Lower leg skin (tissue), 4 donors: Measurements from ENCODE around the gene PXYLP1. TPM values are rescaled to one million over a fixed set of nuclear protein-coding genes. Genes with fewer than 3 reads are reported as not detected.

Experiments used
- DNase-seq, 2 donors: peaks; one replicate each; pipeline ENCODE4 v3.0.0-alpha.2; 2019; ENCODE audit warnings: low spot score in 2 of 2
- H3K4me3 ChIP-seq: fragments of 200-600 bp; sonication (generic); 2 replicates; pipeline ENCODE4 v1.5.1; 2017; ENCODE audit warnings: mild to moderate bottlenecking, low read depth; ENCODE audit not compliant: poor library complexity, severe bottlenecking
- POLR2A ChIP-seq, 2 donors: fragments of 450-650 bp; IDR thresholded peaks; one replicate each; pipeline ENCODE4 v1.6.1; 2016 to 2017; ENCODE audit warnings: antibody characterized with exemption in 2 of 2, mild to moderate bottlenecking in 1 of 2, moderate library complexity in 1 of 2
- WGBS, 2 donors: methylation state at CpG; one replicate each; pipeline ENCODE4 v1.1.5; 2018; 5-methylcytosine and 5-hydroxymethylcytosine counted together
- intact Hi-C: fragments of 100-400 bp; cut with DNase I; formaldehyde crosslinking; loops from one replicate; pipeline ENCODE4 v1.15.0; 2023; ENCODE audit warnings: low total_unique reads
- total RNA-seq, 4 donors: library from RNA; depleted of rRNA; stranded (reverse); fragments of >200 nt; gene quantifications; one replicate each; pipeline ENCODE4 v1.1.0, GENCODE V29; 2016
- TF ChIP-seq, protein P1 (sequence below), 3 donors: fragments of 450-650 bp; IDR thresholded peaks; one replicate each; pipeline ENCODE4 v1.5.1; 2016; ENCODE audit warnings: antibody characterized with exemption in 3 of 3, mild to moderate bottlenecking in 3 of 3, moderate library complexity in 2 of 3

PXYLP1 gene
- total RNA-seq, 4 donors from 2014 or later, result 8.8 to 14.5 (median 10.2) TPM

GRCh38 chr3:141279077-141279967, 47.7 kb downstream of the PXYLP1 start:
- intact Hi-C loops, result loop anchor here (2.0 kb wide), 1 partner anchor 47 kb away; no protein-coding TSS in a partner anchor
- no peak for DNase-seq
- H3K4me3 ChIP-seq, result no peak overlapping the region
- no peak for TF ChIP-seq POLR2A (IDR thresholded peaks at IDR 0.05)
- TF ChIP-seq, protein P1, sequence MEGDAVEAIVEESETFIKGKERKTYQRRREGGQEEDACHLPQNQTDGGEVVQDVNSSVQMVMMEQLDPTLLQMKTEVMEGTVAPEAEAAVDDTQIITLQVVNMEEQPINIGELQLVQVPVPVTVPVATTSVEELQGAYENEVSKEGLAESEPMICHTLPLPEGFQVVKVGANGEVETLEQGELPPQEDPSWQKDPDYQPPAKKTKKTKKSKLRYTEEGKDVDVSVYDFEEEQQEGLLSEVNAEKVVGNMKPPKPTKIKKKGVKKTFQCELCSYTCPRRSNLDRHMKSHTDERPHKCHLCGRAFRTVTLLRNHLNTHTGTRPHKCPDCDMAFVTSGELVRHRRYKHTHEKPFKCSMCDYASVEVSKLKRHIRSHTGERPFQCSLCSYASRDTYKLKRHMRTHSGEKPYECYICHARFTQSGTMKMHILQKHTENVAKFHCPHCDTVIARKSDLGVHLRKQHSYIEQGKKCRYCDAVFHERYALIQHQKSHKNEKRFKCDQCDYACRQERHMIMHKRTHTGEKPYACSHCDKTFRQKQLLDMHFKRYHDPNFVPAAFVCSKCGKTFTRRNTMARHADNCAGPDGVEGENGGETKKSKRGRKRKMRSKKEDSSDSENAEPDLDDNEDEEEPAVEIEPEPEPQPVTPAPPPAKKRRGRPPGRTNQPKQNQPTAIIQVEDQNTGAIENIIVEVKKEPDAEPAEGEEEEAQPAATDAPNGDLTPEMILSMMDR (IDR thresholded peaks at IDR 0.05), result no peak
- WGBS, 2 donors, result 46 to 61% methylated on average over 16 of the region's 16 CpGs

GRCh38 chr3:141280086-141280485, 48.5 kb downstream of the PXYLP1 start:
- TF ChIP-seq, protein P1 (IDR thresholded peaks at IDR 0.05), result no peak
- TF ChIP-seq POLR2A (IDR thresholded peaks at IDR 0.05), result no peak
- DNase-seq, result no peak
- H3K4me3 ChIP-seq, result no peak overlapping the region
- intact Hi-C loops, result no loop called here
- WGBS, 2 donors, result 66 to 73% methylated on average over 5 of the region's 5 CpGs

- no peak for TF ChIP-seq POLR2A (IDR thresholded peaks at IDR 0.05)
- TF ChIP-seq, protein P1 (IDR thresholded peaks at IDR 0.05), result no peak
- no peak overlapping the region for H3K4me3 ChIP-seq
- no peak for DNase-seq
- intact Hi-C loops, result no loop called here
- WGBS, 2 donors, result 60 to 65% methylated on average over 4 of the region's 4 CpGs
These were observed 49.1 kb downstream of the PXYLP1 start for GRCh38 chr3:141280690-141281089.

- TF ChIP-seq POLR2A (IDR thresholded peaks at IDR 0.05), result no peak
- TF ChIP-seq, protein P1 (IDR thresholded peaks at IDR 0.05), result no peak
- intact Hi-C loops, result no loop called here
- no peak for DNase-seq
- H3K4me3 ChIP-seq, result no peak overlapping the region
- WGBS, 2 donors, result 70 to 72% methylated on average over 2 of the region's 2 CpGs
These were observed 53.9 kb downstream of the PXYLP1 start for GRCh38 chr3:141285570-141285969.

DNA sequence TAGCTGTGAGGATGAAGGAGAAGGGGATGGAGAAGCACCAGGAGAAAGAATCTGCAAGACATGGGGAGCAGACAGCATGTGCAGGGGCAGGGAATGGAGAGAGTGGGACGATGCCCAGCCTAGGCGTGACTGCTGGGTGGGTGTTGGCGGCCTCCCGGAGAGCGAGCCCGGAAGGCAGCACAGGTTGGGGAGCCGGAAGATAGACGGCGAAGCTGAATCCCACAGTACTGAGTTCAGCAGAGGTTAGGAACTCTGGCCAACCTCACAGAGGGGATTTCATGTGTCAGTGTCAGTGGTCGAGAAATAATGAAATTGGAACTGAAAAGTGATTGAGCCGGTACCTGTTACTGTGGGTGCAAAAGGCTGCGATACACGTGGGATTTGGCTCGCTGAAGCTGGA, 55.2 kb downstream of the PXYLP1 start:
- no peak for DNase-seq
- TF ChIP-seq POLR2A (IDR thresholded peaks at IDR 0.05), result no peak
- TF ChIP-seq, protein P1 (IDR thresholded peaks at IDR 0.05), result no peak
- intact Hi-C loops, result no loop called here
- WGBS, 2 donors, result 95 to 96% methylated on average over 14 of the region's 14 CpGs
- no peak overlapping the region for H3K4me3 ChIP-seq
